GM23338 (cell line): ENCODE measurements around the gene MACROD1. TPM values are rescaled to one million over a fixed set of nuclear protein-coding genes. Genes with fewer than 3 reads are reported as not detected.

ENCODE experiments used
- ATAC-seq: fragments of 200-7000 bp; cut with Tn5 transposase; 3 replicates; pipeline ENCODE4 v1.9.1; 2020
- DNase-seq: peaks from one replicate; pipeline ENCODE4 v3.0.0-alpha.2; 2015; ENCODE audit warnings: low spot score
- H2AFZ ChIP-seq: fragments of 200-600 bp; sonication (generic); 2 replicates; pipeline ENCODE4 v1.8.0; 2016; ENCODE audit warnings: antibody characterized with exemption, mild to moderate bottlenecking, moderate library complexity
- H3F3A ChIP-seq: fragments of 200-600 bp; sonication (generic); replicated peaks from 2 replicates; pipeline ENCODE4 v1.8.0; 2017; ENCODE audit warnings: antibody characterized with exemption, mixed run types, low read depth
- H3K27ac ChIP-seq: fragments of 200-600 bp; sonication (generic); 2 replicates; pipeline ENCODE4 v1.6.1; 2016; ENCODE audit warnings: low read depth
- H3K27me3 ChIP-seq: fragments of 200-600 bp; sonication (generic); 2 replicates; pipeline ENCODE4 v1.8.0; 2016; ENCODE audit warnings: mild to moderate bottlenecking, mixed run types, moderate library complexity; ENCODE audit not compliant: insufficient read depth
- H3K36me3 ChIP-seq: fragments of 200-600 bp; sonication (generic); 2 replicates; pipeline ENCODE4 v1.8.0; 2016; ENCODE audit warnings: mild to moderate bottlenecking; ENCODE audit not compliant: insufficient read depth
- H3K4me1 ChIP-seq: fragments of 200-600 bp; sonication (generic); 2 replicates; pipeline ENCODE4 v1.8.0; 2016; ENCODE audit warnings: mild to moderate bottlenecking, moderate library complexity; ENCODE audit not compliant: insufficient read depth
- H3K4me2 ChIP-seq: fragments of 200-600 bp; sonication (generic); 2 replicates; pipeline ENCODE4 v1.7.1; 2017; ENCODE audit warnings: mixed run types
- H3K4me3 ChIP-seq: fragments of 200-600 bp; sonication (generic); 2 replicates; pipeline ENCODE4 v1.6.1; 2016; ENCODE audit warnings: mixed run types
- H3K79me2 ChIP-seq: fragments of 200-600 bp; sonication (generic); replicated peaks from 2 replicates; pipeline ENCODE4 v1.8.0; 2017; ENCODE audit warnings: mild to moderate bottlenecking; ENCODE audit not compliant: insufficient read depth
- H3K9me2 ChIP-seq: fragments of 200-600 bp; sonication (generic); 2 replicates; pipeline ENCODE4 v1.8.0; 2017; ENCODE audit not compliant: insufficient read depth
- H4K20me1 ChIP-seq: fragments of 200-600 bp; sonication (generic); replicated peaks from 2 replicates; pipeline ENCODE4 v1.8.0; 2017; ENCODE audit warnings: mild to moderate bottlenecking; ENCODE audit not compliant: insufficient read depth
- H3K27ac Mint-ChIP-seq: 2 replicates; pipeline ENCODE4 v1.8.0; 2020; ENCODE audit warnings: inconsistent platforms, mild to moderate bottlenecking, moderate library complexity, mixed read lengths
- H3K27me3 Mint-ChIP-seq: 3 replicates; pipeline ENCODE4 v1.8.0; 2022; ENCODE audit warnings: low read depth, mild to moderate bottlenecking, moderate library complexity, mixed read lengths, inconsistent platforms; ENCODE audit not compliant: insufficient read depth, poor library complexity
- H3K36me3 Mint-ChIP-seq: 3 replicates; pipeline ENCODE4 v1.8.0; 2021; ENCODE audit warnings: low read depth, mild to moderate bottlenecking, inconsistent platforms, moderate library complexity, mixed read lengths
- H3K4me1 Mint-ChIP-seq: 3 replicates; pipeline ENCODE4 v1.8.0; 2020; ENCODE audit warnings: mild to moderate bottlenecking, inconsistent platforms, mixed read lengths
- H3K4me3 Mint-ChIP-seq: 3 replicates; pipeline ENCODE4 v1.8.0; 2021; ENCODE audit warnings: moderate library complexity, mild to moderate bottlenecking, inconsistent platforms, mixed read lengths
- H3K9me3 Mint-ChIP-seq: 3 replicates; pipeline ENCODE4 v1.8.0; 2020; ENCODE audit warnings: moderate library complexity, mild to moderate bottlenecking, inconsistent platforms, mixed read lengths
- CREB1 ChIP-seq: fragments of 250-450 bp; sonication (Bioruptor Pico); IDR thresholded peaks from 2 replicates; pipeline ENCODE4 v1.5.0; 2020; ENCODE audit warnings: low read depth, mild to moderate bottlenecking, moderate library complexity
- EZH2 ChIP-seq: fragments of 200-600 bp; sonication (generic); IDR thresholded peaks from one replicate; pipeline ENCODE4 v1.8.0; 2017; ENCODE audit warnings: antibody characterized with exemption, mild to moderate bottlenecking, low read depth; ENCODE audit not compliant: unreplicated experiment
- EZH2phosphoT487 ChIP-seq: fragments of 200-600 bp; sonication (generic); IDR thresholded peaks from one replicate; pipeline ENCODE4 v1.8.1; 2018; ENCODE audit warnings: antibody characterized with exemption; ENCODE audit not compliant: unreplicated experiment
- NANOG ChIP-seq: IDR thresholded peaks from 2 replicates; pipeline ENCODE4 v1.6.1; 2016; ENCODE audit warnings: antibody characterized with exemption, borderline replicate concordance
- STAT1 ChIP-seq: IDR thresholded peaks from one replicate; pipeline ENCODE4 v1.6.1; 2016; ENCODE audit warnings: antibody characterized with exemption; ENCODE audit not compliant: unreplicated experiment
- ZNF114 ChIP-seq: fragments of 250-450 bp; sonication (Bioruptor Pico); IDR thresholded peaks from 2 replicates; pipeline ENCODE4 v1.5.0; 2020; ENCODE audit warnings: mild to moderate bottlenecking, moderate library complexity
- ZNF331 ChIP-seq: fragments of 250-450 bp; sonication (Bioruptor Pico); IDR thresholded peaks from 2 replicates; pipeline ENCODE4 v1.5.0; 2020; ENCODE audit warnings: low read depth, mild to moderate bottlenecking, moderate library complexity
- polyA plus RNA-seq: library from polyadenylated mRNA; unstranded; fragments of >200 nt; fragmentation: Nextera tagmentation; extraction: Ambion mirVana; gene quantifications from 2 replicates; pipeline ENCODE4 v1.2.1, GENCODE V29; 2016
- total RNA-seq: library from RNA; depleted of rRNA; stranded (reverse); fragments of >200 nt; shearing (Covaris generic); gene quantifications from 2 replicates; pipeline ENCODE4 v1.2.3, GENCODE V29; 2014
- TF ChIP-seq, protein P1 (sequence below): fragments of 250-450 bp; sonication (Bioruptor Pico); IDR thresholded peaks from 2 replicates; pipeline ENCODE4 v1.5.0; 2020; ENCODE audit warnings: mild to moderate bottlenecking, moderate library complexity
- TF ChIP-seq, protein P2 (sequence below): IDR thresholded peaks from one replicate; pipeline ENCODE4 v1.6.1; 2018; ENCODE audit warnings: antibody characterized with exemption; ENCODE audit not compliant: unreplicated experiment
- TF ChIP-seq, protein P3 (sequence below), 2 experiments: fragments of 200-600 bp in 1 of 2; sonication (generic) in 1 of 2; conservative IDR thresholded peaks; 2 replicates each; pipeline versions ENCODE4 v1.5.1 to v1.6.1; 2016 to 2017; ENCODE audit warnings: antibody characterized with exemption in 2 of 2, low read depth in 2 of 2, mild to moderate bottlenecking in 2 of 2, moderate library complexity in 1 of 2
- TF ChIP-seq, protein P4 (sequence below): IDR thresholded peaks from 2 replicates; pipeline ENCODE4 v1.6.1; 2016; ENCODE audit warnings: antibody characterized with exemption

The MACROD1 gene
- total and polyA plus RNA-seq, 2 experiments from 2014 or later = 33.0 to 51.6 TPM

DNA sequence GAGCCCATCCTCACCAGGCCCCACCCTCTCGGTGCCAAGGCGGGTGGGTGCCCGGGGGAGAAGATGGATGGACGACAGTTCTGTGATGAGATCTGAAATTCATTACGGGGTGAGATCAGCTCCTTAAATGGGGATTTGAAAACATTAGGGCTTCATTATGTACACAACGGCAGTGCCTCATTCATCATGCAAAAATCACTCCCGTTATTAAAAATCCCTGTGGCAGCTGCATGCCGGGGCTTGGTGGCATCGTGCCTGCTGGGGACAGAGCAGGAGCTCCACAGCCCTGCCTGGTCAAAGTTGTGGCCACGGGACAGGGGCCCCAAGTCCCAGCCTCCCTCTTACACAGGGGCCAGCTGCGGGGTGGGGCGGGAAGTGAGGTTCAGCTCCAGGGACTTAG is 159.5 kb downstream of the MACROD1 start (continued):
- TF ChIP-seq, protein P1, sequence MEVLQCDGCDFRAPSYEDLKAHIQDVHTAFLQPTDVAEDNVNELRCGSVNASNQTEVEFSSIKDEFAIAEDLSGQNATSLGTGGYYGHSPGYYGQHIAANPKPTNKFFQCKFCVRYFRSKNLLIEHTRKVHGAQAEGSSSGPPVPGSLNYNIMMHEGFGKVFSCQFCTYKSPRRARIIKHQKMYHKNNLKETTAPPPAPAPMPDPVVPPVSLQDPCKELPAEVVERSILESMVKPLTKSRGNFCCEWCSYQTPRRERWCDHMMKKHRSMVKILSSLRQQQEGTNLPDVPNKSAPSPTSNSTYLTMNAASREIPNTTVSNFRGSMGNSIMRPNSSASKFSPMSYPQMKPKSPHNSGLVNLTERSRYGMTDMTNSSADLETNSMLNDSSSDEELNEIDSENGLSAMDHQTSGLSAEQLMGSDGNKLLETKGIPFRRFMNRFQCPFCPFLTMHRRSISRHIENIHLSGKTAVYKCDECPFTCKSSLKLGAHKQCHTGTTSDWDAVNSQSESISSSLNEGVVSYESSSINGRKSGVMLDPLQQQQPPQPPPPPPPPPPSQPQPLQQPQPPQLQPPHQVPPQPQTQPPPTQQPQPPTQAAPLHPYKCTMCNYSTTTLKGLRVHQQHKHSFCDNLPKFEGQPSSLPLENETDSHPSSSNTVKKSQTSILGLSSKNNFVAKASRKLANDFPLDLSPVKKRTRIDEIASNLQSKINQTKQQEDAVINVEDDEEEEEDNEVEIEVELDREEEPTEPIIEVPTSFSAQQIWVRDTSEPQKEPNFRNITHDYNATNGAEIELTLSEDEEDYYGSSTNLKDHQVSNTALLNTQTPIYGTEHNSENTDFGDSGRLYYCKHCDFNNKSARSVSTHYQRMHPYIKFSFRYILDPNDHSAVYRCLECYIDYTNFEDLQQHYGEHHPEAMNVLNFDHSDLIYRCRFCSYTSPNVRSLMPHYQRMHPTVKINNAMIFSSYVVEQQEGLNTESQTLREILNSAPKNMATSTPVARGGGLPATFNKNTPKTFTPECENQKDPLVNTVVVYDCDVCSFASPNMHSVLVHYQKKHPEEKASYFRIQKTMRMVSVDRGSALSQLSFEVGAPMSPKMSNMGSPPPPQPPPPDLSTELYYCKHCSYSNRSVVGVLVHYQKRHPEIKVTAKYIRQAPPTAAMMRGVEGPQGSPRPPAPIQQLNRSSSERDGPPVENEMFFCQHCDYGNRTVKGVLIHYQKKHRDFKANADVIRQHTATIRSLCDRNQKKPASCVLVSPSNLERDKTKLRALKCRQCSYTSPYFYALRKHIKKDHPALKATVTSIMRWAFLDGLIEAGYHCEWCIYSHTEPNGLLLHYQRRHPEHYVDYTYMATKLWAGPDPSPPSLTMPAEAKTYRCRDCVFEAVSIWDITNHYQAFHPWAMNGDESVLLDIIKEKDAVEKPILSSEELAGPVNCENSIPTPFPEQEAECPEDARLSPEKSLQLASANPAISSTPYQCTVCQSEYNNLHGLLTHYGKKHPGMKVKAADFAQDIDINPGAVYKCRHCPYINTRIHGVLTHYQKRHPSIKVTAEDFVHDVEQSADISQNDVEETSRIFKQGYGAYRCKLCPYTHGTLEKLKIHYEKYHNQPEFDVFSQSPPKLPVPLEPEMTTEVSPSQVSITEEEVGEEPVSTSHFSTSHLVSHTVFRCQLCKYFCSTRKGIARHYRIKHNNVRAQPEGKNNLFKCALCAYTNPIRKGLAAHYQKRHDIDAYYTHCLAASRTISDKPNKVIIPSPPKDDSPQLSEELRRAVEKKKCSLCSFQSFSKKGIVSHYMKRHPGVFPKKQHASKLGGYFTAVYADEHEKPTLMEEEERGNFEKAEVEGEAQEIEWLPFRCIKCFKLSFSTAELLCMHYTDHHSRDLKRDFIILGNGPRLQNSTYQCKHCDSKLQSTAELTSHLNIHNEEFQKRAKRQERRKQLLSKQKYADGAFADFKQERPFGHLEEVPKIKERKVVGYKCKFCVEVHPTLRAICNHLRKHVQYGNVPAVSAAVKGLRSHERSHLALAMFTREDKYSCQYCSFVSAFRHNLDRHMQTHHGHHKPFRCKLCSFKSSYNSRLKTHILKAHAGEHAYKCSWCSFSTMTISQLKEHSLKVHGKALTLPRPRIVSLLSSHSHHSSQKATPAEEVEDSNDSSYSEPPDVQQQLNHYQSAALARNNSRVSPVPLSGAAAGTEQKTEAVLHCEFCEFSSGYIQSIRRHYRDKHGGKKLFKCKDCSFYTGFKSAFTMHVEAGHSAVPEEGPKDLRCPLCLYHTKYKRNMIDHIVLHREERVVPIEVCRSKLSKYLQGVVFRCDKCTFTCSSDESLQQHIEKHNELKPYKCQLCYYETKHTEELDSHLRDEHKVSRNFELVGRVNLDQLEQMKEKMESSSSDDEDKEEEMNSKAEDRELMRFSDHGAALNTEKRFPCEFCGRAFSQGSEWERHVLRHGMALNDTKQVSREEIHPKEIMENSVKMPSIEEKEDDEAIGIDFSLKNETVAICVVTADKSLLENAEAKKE (CRISPR knock-in tag) = no peak

DNA sequence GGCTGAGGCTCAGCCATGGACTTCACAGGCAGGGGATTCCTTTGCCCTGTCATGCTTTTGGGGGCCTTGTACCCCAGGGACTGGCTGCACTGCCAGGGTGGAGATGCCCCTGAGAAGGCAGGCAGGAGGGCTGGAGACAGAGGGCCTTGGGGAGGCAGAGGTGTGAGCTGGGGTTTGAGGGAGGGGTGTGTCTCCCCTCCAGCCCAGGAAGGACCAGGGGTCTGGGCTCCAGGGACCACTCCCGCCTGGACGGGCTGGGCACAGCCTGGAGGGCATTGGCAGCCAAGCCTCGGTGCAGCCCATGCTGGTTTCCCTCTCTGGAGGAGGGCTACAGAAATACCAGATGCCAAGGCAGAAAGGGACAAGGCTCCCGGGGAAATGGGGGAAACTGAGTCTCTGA is 160.2 kb downstream of the MACROD1 start:
- no peak overlapping the region for H3K27ac ChIP-seq
- no peak for TF ChIP-seq ZNF331 (CRISPR knock-in tag)
- no peak for TF ChIP-seq EZH2
- no peak for TF ChIP-seq ZNF114
- TF ChIP-seq, protein P2, sequence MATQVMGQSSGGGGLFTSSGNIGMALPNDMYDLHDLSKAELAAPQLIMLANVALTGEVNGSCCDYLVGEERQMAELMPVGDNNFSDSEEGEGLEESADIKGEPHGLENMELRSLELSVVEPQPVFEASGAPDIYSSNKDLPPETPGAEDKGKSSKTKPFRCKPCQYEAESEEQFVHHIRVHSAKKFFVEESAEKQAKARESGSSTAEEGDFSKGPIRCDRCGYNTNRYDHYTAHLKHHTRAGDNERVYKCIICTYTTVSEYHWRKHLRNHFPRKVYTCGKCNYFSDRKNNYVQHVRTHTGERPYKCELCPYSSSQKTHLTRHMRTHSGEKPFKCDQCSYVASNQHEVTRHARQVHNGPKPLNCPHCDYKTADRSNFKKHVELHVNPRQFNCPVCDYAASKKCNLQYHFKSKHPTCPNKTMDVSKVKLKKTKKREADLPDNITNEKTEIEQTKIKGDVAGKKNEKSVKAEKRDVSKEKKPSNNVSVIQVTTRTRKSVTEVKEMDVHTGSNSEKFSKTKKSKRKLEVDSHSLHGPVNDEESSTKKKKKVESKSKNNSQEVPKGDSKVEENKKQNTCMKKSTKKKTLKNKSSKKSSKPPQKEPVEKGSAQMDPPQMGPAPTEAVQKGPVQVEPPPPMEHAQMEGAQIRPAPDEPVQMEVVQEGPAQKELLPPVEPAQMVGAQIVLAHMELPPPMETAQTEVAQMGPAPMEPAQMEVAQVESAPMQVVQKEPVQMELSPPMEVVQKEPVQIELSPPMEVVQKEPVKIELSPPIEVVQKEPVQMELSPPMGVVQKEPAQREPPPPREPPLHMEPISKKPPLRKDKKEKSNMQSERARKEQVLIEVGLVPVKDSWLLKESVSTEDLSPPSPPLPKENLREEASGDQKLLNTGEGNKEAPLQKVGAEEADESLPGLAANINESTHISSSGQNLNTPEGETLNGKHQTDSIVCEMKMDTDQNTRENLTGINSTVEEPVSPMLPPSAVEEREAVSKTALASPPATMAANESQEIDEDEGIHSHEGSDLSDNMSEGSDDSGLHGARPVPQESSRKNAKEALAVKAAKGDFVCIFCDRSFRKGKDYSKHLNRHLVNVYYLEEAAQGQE = no peak
- no peak for TF ChIP-seq CREB1 (CRISPR knock-in tag)
- no peak for TF ChIP-seq EZH2phosphoT487
- TF ChIP-seq, protein P3, sequence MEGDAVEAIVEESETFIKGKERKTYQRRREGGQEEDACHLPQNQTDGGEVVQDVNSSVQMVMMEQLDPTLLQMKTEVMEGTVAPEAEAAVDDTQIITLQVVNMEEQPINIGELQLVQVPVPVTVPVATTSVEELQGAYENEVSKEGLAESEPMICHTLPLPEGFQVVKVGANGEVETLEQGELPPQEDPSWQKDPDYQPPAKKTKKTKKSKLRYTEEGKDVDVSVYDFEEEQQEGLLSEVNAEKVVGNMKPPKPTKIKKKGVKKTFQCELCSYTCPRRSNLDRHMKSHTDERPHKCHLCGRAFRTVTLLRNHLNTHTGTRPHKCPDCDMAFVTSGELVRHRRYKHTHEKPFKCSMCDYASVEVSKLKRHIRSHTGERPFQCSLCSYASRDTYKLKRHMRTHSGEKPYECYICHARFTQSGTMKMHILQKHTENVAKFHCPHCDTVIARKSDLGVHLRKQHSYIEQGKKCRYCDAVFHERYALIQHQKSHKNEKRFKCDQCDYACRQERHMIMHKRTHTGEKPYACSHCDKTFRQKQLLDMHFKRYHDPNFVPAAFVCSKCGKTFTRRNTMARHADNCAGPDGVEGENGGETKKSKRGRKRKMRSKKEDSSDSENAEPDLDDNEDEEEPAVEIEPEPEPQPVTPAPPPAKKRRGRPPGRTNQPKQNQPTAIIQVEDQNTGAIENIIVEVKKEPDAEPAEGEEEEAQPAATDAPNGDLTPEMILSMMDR (conservative IDR thresholded peaks at IDR 0.05; ENCODE audit: low read depth in 2 of 2) = no peak
- no peak for TF ChIP-seq NANOG
- TF ChIP-seq, protein P4, sequence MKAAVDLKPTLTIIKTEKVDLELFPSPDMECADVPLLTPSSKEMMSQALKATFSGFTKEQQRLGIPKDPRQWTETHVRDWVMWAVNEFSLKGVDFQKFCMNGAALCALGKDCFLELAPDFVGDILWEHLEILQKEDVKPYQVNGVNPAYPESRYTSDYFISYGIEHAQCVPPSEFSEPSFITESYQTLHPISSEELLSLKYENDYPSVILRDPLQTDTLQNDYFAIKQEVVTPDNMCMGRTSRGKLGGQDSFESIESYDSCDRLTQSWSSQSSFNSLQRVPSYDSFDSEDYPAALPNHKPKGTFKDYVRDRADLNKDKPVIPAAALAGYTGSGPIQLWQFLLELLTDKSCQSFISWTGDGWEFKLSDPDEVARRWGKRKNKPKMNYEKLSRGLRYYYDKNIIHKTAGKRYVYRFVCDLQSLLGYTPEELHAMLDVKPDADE = no peak
- no peak for TF ChIP-seq STAT1
- ATAC-seq (no peak), DNase-seq (no peak)
- H3K79me2 ChIP-seq = no peaks in the 10 kb centered on the region
- no peaks in the 10 kb centered on the region for H3K9me2 ChIP-seq
- H3F3A ChIP-seq = peaks cover 27% of the 10 kb centered on the region
- H3K36me3 Mint-ChIP-seq = no peaks in the 10 kb centered on the region
- no peak overlapping the region for H3K4me3 Mint-ChIP-seq
- peaks cover 12% of the 10 kb centered on the region for H3K4me1 ChIP-seq
- H3K4me3 ChIP-seq = no peak overlapping the region
- peaks cover 64% of the 10 kb centered on the region for H3K27me3 Mint-ChIP-seq
- H3K4me1 Mint-ChIP-seq = peaks cover 23% of the 10 kb centered on the region
- H3K27me3 ChIP-seq = peaks cover 95% of the 10 kb centered on the region
- H4K20me1 ChIP-seq = no peaks in the 10 kb centered on the region; the same call in 1 of the 2 replicates
- H3K27ac Mint-ChIP-seq = no peak overlapping the region
- H2AFZ ChIP-seq = no peak overlapping the region
- H3K4me2 ChIP-seq = no peak overlapping the region
- no peaks in the 10 kb centered on the region for H3K36me3 ChIP-seq
- H3K9me3 Mint-ChIP-seq = peaks cover 4% of the 10 kb centered on the region; the same call in 2 of the 3 replicates
